GM23338 (cell line): Measurements from ENCODE around the gene L1CAM. TPM values are rescaled to one million over a fixed set of nuclear protein-coding genes. Genes with fewer than 3 reads are reported as not detected.

Experiments
- ATAC-seq: fragments of 200-7000 bp; cut with Tn5 transposase; 3 replicates; pipeline ENCODE4 v1.9.1; 2020
- DNase-seq: peaks from one replicate; pipeline ENCODE4 v3.0.0-alpha.2; 2015; ENCODE audit warnings: low spot score
- H2AFZ ChIP-seq: fragments of 200-600 bp; sonication (generic); 2 replicates; pipeline ENCODE4 v1.8.0; 2016; ENCODE audit warnings: antibody characterized with exemption, mild to moderate bottlenecking, moderate library complexity
- H3F3A ChIP-seq: fragments of 200-600 bp; sonication (generic); replicated peaks from 2 replicates; pipeline ENCODE4 v1.8.0; 2017; ENCODE audit warnings: antibody characterized with exemption, mixed run types, low read depth
- H3K27ac ChIP-seq: fragments of 200-600 bp; sonication (generic); 2 replicates; pipeline ENCODE4 v1.6.1; 2016; ENCODE audit warnings: low read depth
- H3K27me3 ChIP-seq: fragments of 200-600 bp; sonication (generic); 2 replicates; pipeline ENCODE4 v1.8.0; 2016; ENCODE audit warnings: mild to moderate bottlenecking, mixed run types, moderate library complexity; ENCODE audit not compliant: insufficient read depth
- H3K36me3 ChIP-seq: fragments of 200-600 bp; sonication (generic); 2 replicates; pipeline ENCODE4 v1.8.0; 2016; ENCODE audit warnings: mild to moderate bottlenecking; ENCODE audit not compliant: insufficient read depth
- H3K4me1 ChIP-seq: fragments of 200-600 bp; sonication (generic); 2 replicates; pipeline ENCODE4 v1.8.0; 2016; ENCODE audit warnings: mild to moderate bottlenecking, moderate library complexity; ENCODE audit not compliant: insufficient read depth
- H3K4me2 ChIP-seq: fragments of 200-600 bp; sonication (generic); 2 replicates; pipeline ENCODE4 v1.7.1; 2017; ENCODE audit warnings: mixed run types
- H3K4me3 ChIP-seq: fragments of 200-600 bp; sonication (generic); 2 replicates; pipeline ENCODE4 v1.6.1; 2016; ENCODE audit warnings: mixed run types
- H3K79me2 ChIP-seq: fragments of 200-600 bp; sonication (generic); replicated peaks from 2 replicates; pipeline ENCODE4 v1.8.0; 2017; ENCODE audit warnings: mild to moderate bottlenecking; ENCODE audit not compliant: insufficient read depth
- H3K9me2 ChIP-seq: fragments of 200-600 bp; sonication (generic); 2 replicates; pipeline ENCODE4 v1.8.0; 2017; ENCODE audit not compliant: insufficient read depth
- H4K20me1 ChIP-seq: fragments of 200-600 bp; sonication (generic); replicated peaks from 2 replicates; pipeline ENCODE4 v1.8.0; 2017; ENCODE audit warnings: mild to moderate bottlenecking; ENCODE audit not compliant: insufficient read depth
- H3K27ac Mint-ChIP-seq: 2 replicates; pipeline ENCODE4 v1.8.0; 2020; ENCODE audit warnings: inconsistent platforms, mild to moderate bottlenecking, moderate library complexity, mixed read lengths
- H3K27me3 Mint-ChIP-seq: 3 replicates; pipeline ENCODE4 v1.8.0; 2022; ENCODE audit warnings: low read depth, mild to moderate bottlenecking, moderate library complexity, mixed read lengths, inconsistent platforms; ENCODE audit not compliant: insufficient read depth, poor library complexity
- H3K36me3 Mint-ChIP-seq: 3 replicates; pipeline ENCODE4 v1.8.0; 2021; ENCODE audit warnings: low read depth, mild to moderate bottlenecking, inconsistent platforms, moderate library complexity, mixed read lengths
- H3K4me1 Mint-ChIP-seq: 3 replicates; pipeline ENCODE4 v1.8.0; 2020; ENCODE audit warnings: mild to moderate bottlenecking, inconsistent platforms, mixed read lengths
- H3K4me3 Mint-ChIP-seq: 3 replicates; pipeline ENCODE4 v1.8.0; 2021; ENCODE audit warnings: moderate library complexity, mild to moderate bottlenecking, inconsistent platforms, mixed read lengths
- H3K9me3 Mint-ChIP-seq: 3 replicates; pipeline ENCODE4 v1.8.0; 2020; ENCODE audit warnings: moderate library complexity, mild to moderate bottlenecking, inconsistent platforms, mixed read lengths
- CREB1 ChIP-seq: fragments of 250-450 bp; sonication (Bioruptor Pico); IDR thresholded peaks from 2 replicates; pipeline ENCODE4 v1.5.0; 2020; ENCODE audit warnings: low read depth, mild to moderate bottlenecking, moderate library complexity
- EZH2 ChIP-seq: fragments of 200-600 bp; sonication (generic); IDR thresholded peaks from one replicate; pipeline ENCODE4 v1.8.0; 2017; ENCODE audit warnings: antibody characterized with exemption, mild to moderate bottlenecking, low read depth; ENCODE audit not compliant: unreplicated experiment
- EZH2phosphoT487 ChIP-seq: fragments of 200-600 bp; sonication (generic); IDR thresholded peaks from one replicate; pipeline ENCODE4 v1.8.1; 2018; ENCODE audit warnings: antibody characterized with exemption; ENCODE audit not compliant: unreplicated experiment
- JUNB ChIP-seq: IDR thresholded peaks from one replicate; pipeline ENCODE4 v1.6.1; 2016; ENCODE audit warnings: antibody characterized with exemption; ENCODE audit not compliant: unreplicated experiment
- NANOG ChIP-seq: IDR thresholded peaks from 2 replicates; pipeline ENCODE4 v1.6.1; 2016; ENCODE audit warnings: antibody characterized with exemption, borderline replicate concordance
- POLR2AphosphoS5 ChIP-seq: IDR thresholded peaks from 2 replicates; pipeline ENCODE4 v1.6.1; 2016; ENCODE audit warnings: antibody characterized with exemption, low read depth
- STAT1 ChIP-seq: IDR thresholded peaks from one replicate; pipeline ENCODE4 v1.6.1; 2016; ENCODE audit warnings: antibody characterized with exemption; ENCODE audit not compliant: unreplicated experiment
- ZNF331 ChIP-seq: fragments of 250-450 bp; sonication (Bioruptor Pico); IDR thresholded peaks from 2 replicates; pipeline ENCODE4 v1.5.0; 2020; ENCODE audit warnings: low read depth, mild to moderate bottlenecking, moderate library complexity
- polyA plus RNA-seq: library from polyadenylated mRNA; unstranded; fragments of >200 nt; fragmentation: Nextera tagmentation; extraction: Ambion mirVana; gene quantifications from 2 replicates; pipeline ENCODE4 v1.2.1, GENCODE V29; 2016
- total RNA-seq: library from RNA; depleted of rRNA; stranded (reverse); fragments of >200 nt; shearing (Covaris generic); gene quantifications from 2 replicates; pipeline ENCODE4 v1.2.3, GENCODE V29; 2014
- TF ChIP-seq, protein P1 (sequence below): IDR thresholded peaks from one replicate; pipeline ENCODE4 v1.6.1; 2018; ENCODE audit warnings: antibody characterized with exemption; ENCODE audit not compliant: unreplicated experiment
- TF ChIP-seq, protein P2 (sequence below): fragments of 250-450 bp; sonication (Bioruptor Pico); IDR thresholded peaks from 2 replicates; pipeline ENCODE4 v1.5.0; 2020; ENCODE audit warnings: mild to moderate bottlenecking, moderate library complexity
- TF ChIP-seq, protein P3 (sequence below), 2 experiments: fragments of 200-600 bp in 1 of 2; sonication (generic) in 1 of 2; conservative IDR thresholded peaks; 2 replicates each; pipeline versions ENCODE4 v1.5.1 to v1.6.1; 2016 to 2017; ENCODE audit warnings: antibody characterized with exemption in 2 of 2, low read depth in 2 of 2, mild to moderate bottlenecking in 2 of 2, moderate library complexity in 1 of 2
- TF ChIP-seq, protein P4 (sequence below): IDR thresholded peaks from 2 replicates; pipeline ENCODE4 v1.6.1; 2016; ENCODE audit warnings: antibody characterized with exemption

Gene L1CAM
- total and polyA plus RNA-seq, 2 experiments from 2014 or later, result 7.4 to 29.2 TPM

DNA sequence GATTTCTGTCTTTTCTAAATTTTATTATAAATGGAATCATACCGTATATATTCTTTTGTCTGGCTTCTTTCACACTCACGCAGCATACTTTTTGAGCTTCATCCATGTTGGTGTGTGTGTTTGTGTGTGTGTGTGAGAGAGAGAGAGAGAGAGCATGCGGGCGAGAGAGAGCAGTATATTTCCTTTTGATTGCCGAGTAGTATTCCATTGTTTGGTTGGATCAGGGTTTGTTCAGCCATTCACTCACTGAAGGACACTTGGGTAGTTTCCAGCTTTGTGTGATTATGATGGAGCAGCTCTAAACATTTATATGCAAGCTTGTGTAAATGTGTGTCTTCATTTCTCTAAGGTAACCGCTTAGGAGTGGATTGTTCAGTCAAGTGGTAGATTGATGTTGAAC lies 3.1 kb upstream of the L1CAM start (continued):
- TF ChIP-seq, protein P1, sequence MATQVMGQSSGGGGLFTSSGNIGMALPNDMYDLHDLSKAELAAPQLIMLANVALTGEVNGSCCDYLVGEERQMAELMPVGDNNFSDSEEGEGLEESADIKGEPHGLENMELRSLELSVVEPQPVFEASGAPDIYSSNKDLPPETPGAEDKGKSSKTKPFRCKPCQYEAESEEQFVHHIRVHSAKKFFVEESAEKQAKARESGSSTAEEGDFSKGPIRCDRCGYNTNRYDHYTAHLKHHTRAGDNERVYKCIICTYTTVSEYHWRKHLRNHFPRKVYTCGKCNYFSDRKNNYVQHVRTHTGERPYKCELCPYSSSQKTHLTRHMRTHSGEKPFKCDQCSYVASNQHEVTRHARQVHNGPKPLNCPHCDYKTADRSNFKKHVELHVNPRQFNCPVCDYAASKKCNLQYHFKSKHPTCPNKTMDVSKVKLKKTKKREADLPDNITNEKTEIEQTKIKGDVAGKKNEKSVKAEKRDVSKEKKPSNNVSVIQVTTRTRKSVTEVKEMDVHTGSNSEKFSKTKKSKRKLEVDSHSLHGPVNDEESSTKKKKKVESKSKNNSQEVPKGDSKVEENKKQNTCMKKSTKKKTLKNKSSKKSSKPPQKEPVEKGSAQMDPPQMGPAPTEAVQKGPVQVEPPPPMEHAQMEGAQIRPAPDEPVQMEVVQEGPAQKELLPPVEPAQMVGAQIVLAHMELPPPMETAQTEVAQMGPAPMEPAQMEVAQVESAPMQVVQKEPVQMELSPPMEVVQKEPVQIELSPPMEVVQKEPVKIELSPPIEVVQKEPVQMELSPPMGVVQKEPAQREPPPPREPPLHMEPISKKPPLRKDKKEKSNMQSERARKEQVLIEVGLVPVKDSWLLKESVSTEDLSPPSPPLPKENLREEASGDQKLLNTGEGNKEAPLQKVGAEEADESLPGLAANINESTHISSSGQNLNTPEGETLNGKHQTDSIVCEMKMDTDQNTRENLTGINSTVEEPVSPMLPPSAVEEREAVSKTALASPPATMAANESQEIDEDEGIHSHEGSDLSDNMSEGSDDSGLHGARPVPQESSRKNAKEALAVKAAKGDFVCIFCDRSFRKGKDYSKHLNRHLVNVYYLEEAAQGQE, result no peak
- TF ChIP-seq STAT1, result no peak

DNA sequence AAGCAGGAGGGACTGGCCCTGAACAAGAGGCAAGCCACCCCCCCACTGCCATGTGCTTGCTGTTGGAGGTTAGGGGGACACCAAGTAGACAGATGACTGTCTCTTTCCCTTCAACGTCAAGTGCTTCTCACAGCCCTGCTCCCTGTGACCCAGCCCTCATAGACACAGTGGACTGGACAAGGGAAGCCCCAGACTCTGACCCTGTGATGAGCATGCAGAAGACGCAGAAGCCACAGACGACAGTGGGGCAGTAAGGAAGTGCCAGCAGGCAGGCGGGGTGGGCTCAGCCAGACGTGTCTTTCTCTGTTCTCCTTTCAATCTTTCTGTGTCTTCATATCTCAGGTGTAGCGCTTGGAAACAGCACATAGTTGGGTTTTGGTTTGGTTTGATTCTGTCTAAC lies 2.4 kb upstream of the L1CAM start:
- H3K36me3 Mint-ChIP-seq, result no peaks in the 10 kb centered on the region; the same call in 2 of the 3 replicates
- no peaks in the 10 kb centered on the region; the same call in 1 of the 2 replicates for H3K27me3 ChIP-seq
- H3F3A ChIP-seq, result no peaks in the 10 kb centered on the region
- H3K4me3 Mint-ChIP-seq, result no peak overlapping the region
- no peak overlapping the region for H3K4me3 ChIP-seq
- no peaks in the 10 kb centered on the region for H3K36me3 ChIP-seq
- peaks cover 20% of the 10 kb centered on the region for H3K4me1 Mint-ChIP-seq
- no peak overlapping the region for H3K4me2 ChIP-seq
- no peak overlapping the region for H2AFZ ChIP-seq
- no peaks in the 10 kb centered on the region for H3K9me2 ChIP-seq
- no peaks in the 10 kb centered on the region for H4K20me1 ChIP-seq
- H3K27ac ChIP-seq, result no peak overlapping the region
- peaks cover 7% of the 10 kb centered on the region; the same call in 1 of the 2 replicates for H3K4me1 ChIP-seq
- ATAC-seq (no peak), DNase-seq (no peak)
- no peaks in the 10 kb centered on the region for H3K79me2 ChIP-seq
- no peaks in the 10 kb centered on the region; the same call in 2 of the 3 replicates for H3K9me3 Mint-ChIP-seq
- H3K27ac Mint-ChIP-seq, result no peak overlapping the region
- peaks cover 6% of the 10 kb centered on the region for H3K27me3 Mint-ChIP-seq
- TF ChIP-seq, protein P2, sequence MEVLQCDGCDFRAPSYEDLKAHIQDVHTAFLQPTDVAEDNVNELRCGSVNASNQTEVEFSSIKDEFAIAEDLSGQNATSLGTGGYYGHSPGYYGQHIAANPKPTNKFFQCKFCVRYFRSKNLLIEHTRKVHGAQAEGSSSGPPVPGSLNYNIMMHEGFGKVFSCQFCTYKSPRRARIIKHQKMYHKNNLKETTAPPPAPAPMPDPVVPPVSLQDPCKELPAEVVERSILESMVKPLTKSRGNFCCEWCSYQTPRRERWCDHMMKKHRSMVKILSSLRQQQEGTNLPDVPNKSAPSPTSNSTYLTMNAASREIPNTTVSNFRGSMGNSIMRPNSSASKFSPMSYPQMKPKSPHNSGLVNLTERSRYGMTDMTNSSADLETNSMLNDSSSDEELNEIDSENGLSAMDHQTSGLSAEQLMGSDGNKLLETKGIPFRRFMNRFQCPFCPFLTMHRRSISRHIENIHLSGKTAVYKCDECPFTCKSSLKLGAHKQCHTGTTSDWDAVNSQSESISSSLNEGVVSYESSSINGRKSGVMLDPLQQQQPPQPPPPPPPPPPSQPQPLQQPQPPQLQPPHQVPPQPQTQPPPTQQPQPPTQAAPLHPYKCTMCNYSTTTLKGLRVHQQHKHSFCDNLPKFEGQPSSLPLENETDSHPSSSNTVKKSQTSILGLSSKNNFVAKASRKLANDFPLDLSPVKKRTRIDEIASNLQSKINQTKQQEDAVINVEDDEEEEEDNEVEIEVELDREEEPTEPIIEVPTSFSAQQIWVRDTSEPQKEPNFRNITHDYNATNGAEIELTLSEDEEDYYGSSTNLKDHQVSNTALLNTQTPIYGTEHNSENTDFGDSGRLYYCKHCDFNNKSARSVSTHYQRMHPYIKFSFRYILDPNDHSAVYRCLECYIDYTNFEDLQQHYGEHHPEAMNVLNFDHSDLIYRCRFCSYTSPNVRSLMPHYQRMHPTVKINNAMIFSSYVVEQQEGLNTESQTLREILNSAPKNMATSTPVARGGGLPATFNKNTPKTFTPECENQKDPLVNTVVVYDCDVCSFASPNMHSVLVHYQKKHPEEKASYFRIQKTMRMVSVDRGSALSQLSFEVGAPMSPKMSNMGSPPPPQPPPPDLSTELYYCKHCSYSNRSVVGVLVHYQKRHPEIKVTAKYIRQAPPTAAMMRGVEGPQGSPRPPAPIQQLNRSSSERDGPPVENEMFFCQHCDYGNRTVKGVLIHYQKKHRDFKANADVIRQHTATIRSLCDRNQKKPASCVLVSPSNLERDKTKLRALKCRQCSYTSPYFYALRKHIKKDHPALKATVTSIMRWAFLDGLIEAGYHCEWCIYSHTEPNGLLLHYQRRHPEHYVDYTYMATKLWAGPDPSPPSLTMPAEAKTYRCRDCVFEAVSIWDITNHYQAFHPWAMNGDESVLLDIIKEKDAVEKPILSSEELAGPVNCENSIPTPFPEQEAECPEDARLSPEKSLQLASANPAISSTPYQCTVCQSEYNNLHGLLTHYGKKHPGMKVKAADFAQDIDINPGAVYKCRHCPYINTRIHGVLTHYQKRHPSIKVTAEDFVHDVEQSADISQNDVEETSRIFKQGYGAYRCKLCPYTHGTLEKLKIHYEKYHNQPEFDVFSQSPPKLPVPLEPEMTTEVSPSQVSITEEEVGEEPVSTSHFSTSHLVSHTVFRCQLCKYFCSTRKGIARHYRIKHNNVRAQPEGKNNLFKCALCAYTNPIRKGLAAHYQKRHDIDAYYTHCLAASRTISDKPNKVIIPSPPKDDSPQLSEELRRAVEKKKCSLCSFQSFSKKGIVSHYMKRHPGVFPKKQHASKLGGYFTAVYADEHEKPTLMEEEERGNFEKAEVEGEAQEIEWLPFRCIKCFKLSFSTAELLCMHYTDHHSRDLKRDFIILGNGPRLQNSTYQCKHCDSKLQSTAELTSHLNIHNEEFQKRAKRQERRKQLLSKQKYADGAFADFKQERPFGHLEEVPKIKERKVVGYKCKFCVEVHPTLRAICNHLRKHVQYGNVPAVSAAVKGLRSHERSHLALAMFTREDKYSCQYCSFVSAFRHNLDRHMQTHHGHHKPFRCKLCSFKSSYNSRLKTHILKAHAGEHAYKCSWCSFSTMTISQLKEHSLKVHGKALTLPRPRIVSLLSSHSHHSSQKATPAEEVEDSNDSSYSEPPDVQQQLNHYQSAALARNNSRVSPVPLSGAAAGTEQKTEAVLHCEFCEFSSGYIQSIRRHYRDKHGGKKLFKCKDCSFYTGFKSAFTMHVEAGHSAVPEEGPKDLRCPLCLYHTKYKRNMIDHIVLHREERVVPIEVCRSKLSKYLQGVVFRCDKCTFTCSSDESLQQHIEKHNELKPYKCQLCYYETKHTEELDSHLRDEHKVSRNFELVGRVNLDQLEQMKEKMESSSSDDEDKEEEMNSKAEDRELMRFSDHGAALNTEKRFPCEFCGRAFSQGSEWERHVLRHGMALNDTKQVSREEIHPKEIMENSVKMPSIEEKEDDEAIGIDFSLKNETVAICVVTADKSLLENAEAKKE (CRISPR knock-in tag), result no peak
- TF ChIP-seq, protein P3, sequence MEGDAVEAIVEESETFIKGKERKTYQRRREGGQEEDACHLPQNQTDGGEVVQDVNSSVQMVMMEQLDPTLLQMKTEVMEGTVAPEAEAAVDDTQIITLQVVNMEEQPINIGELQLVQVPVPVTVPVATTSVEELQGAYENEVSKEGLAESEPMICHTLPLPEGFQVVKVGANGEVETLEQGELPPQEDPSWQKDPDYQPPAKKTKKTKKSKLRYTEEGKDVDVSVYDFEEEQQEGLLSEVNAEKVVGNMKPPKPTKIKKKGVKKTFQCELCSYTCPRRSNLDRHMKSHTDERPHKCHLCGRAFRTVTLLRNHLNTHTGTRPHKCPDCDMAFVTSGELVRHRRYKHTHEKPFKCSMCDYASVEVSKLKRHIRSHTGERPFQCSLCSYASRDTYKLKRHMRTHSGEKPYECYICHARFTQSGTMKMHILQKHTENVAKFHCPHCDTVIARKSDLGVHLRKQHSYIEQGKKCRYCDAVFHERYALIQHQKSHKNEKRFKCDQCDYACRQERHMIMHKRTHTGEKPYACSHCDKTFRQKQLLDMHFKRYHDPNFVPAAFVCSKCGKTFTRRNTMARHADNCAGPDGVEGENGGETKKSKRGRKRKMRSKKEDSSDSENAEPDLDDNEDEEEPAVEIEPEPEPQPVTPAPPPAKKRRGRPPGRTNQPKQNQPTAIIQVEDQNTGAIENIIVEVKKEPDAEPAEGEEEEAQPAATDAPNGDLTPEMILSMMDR (conservative IDR thresholded peaks at IDR 0.05; ENCODE audit: low read depth in 2 of 2), result no peak
- TF ChIP-seq NANOG (no peak), ZNF331 (CRISPR knock-in tag) (no peak), JUNB (no peak), POLR2AphosphoS5 (no peak), EZH2phosphoT487 (no peak), STAT1 (no peak), EZH2 (no peak), CREB1 (no peak)
- TF ChIP-seq, protein P4, sequence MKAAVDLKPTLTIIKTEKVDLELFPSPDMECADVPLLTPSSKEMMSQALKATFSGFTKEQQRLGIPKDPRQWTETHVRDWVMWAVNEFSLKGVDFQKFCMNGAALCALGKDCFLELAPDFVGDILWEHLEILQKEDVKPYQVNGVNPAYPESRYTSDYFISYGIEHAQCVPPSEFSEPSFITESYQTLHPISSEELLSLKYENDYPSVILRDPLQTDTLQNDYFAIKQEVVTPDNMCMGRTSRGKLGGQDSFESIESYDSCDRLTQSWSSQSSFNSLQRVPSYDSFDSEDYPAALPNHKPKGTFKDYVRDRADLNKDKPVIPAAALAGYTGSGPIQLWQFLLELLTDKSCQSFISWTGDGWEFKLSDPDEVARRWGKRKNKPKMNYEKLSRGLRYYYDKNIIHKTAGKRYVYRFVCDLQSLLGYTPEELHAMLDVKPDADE, result no peak
